ENCODE results near the gene NTM.

GRCh38 chr11:131483453-131483852 lies 113.0 kb downstream of the NTM start:
- TF ChIP-seq POLR2A (IDR thresholded peaks at IDR 0.05; ENCODE audit: low read depth, low read length) (no peak), POLR2AphosphoS5 (IDR thresholded peaks at IDR 0.05; ENCODE audit: low read depth, low read length) (no peak)

Data from GM12891 (cell line).